ENCODE results near the gene ARMC10. TPM values are rescaled to one million over a fixed set of nuclear protein-coding genes. Genes with fewer than 3 reads are reported as not detected.

Gene ARMC10
- total and polyA plus RNA-seq, 9 of the 15 experiments (the other 6 are each of a cell fraction or from before 2014, with no cell fraction given): 17.0 to 113 (median 72.6) TPM

DNA sequence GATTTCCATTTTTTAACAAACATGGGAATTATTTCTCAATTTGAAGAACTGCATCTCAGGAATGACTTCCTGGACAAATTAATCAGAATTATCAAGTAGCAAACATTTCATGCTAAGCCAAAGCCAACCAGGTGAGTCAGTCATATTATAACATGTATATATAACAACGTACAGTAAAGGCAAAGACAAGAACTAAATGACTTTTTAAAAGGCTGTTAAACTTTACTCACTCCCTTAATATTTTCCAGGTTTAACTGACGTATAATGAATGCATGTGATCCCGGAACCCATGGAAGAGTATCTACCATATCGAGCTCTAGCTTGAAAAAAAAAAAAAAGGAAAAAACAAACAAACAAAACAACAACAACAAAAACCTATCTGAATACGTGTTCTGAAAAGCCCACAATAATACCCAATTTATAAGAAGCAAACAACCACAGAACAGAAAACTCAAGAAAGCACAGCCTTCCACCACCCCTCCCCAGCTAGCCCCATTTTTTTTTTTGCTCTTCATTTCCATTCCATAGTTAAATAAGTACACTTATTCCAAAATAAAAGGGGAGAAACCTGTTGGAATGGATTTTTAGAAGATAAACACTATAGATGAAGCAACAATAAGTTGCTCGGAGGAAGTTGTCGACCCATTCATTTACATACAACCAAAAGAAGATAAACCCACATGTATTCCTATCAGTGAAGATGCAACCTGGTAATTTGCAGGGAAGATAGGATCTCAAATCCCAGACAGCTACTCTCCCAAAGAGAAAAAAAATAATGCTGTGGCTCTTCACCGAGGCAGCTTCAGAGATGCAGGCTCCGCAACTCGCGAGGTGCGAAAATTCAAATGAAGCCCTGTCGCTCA is 73.4 kb downstream of the ARMC10 start (continued):
- TF ChIP-seq, protein P1, sequence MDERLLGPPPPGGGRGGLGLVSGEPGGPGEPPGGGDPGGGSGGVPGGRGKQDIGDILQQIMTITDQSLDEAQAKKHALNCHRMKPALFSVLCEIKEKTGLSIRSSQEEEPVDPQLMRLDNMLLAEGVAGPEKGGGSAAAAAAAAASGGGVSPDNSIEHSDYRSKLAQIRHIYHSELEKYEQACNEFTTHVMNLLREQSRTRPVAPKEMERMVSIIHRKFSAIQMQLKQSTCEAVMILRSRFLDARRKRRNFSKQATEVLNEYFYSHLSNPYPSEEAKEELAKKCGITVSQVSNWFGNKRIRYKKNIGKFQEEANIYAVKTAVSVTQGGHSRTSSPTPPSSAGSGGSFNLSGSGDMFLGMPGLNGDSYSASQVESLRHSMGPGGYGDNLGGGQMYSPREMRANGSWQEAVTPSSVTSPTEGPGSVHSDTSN (CRISPR knock-in tag; IDR thresholded peaks at IDR 0.05; ENCODE audit: low read depth): peak; percentile 38; the same call in 1 of the 2 replicates
- TF ChIP-seq, protein P1 (tag; conservative IDR thresholded peaks at IDR 0.05; ENCODE audit: low read depth): no peak
- TF ChIP-seq NBN (IDR thresholded peaks at IDR 0.05; ENCODE audit: low read depth): peak; percentile 21; the same call in 1 of the 2 replicates
- TF ChIP-seq FOXK2 (conservative IDR thresholded peaks at IDR 0.05 in 1 of 2, IDR thresholded peaks at IDR 0.05 in 1 of 2; ENCODE audit: low read depth in 2 of 2): peak in 1 of 2 experiments; percentile 19; a peak in 1 of 4 replicates
- no peak for TF ChIP-seq KAT8 (IDR thresholded peaks at IDR 0.05; ENCODE audit: low read depth)
- no peak for TF ChIP-seq ZNF121 (CRISPR knock-in tag; conservative IDR thresholded peaks at IDR 0.05)
- TF ChIP-seq, protein P2, sequence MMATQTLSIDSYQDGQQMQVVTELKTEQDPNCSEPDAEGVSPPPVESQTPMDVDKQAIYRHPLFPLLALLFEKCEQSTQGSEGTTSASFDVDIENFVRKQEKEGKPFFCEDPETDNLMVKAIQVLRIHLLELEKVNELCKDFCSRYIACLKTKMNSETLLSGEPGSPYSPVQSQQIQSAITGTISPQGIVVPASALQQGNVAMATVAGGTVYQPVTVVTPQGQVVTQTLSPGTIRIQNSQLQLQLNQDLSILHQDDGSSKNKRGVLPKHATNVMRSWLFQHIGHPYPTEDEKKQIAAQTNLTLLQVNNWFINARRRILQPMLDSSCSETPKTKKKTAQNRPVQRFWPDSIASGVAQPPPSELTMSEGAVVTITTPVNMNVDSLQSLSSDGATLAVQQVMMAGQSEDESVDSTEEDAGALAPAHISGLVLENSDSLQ (IDR thresholded peaks at IDR 0.05): peak; percentile 91; the same call in 1 of the 2 replicates
- 0 out of 2 replicates have a peak, but pooled peaks have one; percentile 22 for TF ChIP-seq NFATC3 (IDR thresholded peaks at IDR 0.05)
- peak; percentile 47 for TF ChIP-seq MEIS2 (IDR thresholded peaks at IDR 0.05; ENCODE audit: partially characterized antibody)
- TF ChIP-seq SOX6 (IDR thresholded peaks at IDR 0.05): peak; percentile 21; the same call in 1 of the 2 replicates
- TF ChIP-seq MYC (IDR thresholded peaks at IDR 0.05; ENCODE audit: low read depth, low read length): no peak; the same call in 1 of the 2 replicates
- peak; percentile 24; the same call in 1 of the 2 replicates for TF ChIP-seq MYC (CRISPR knock-in tag; IDR thresholded peaks at IDR 0.05; ENCODE audit: borderline replicate concordance, low read depth)
- peak; percentile 50; the same call in 1 of the 2 replicates for TF ChIP-seq HDGF (IDR thresholded peaks at IDR 0.05)
- 0 out of 4 replicates have a peak, but pooled peaks of 1 of the 2 experiments have one; percentile 65 for TF ChIP-seq MCM7 (IDR thresholded peaks at IDR 0.05)
- TF ChIP-seq ELF2 (CRISPR knock-in tag; IDR thresholded peaks at IDR 0.05): peak; percentile 38; the same call in 1 of the 2 replicates
- no peak for TF ChIP-seq ZNF354B (CRISPR knock-in tag; IDR thresholded peaks at IDR 0.05)
- TF ChIP-seq, protein P3, sequence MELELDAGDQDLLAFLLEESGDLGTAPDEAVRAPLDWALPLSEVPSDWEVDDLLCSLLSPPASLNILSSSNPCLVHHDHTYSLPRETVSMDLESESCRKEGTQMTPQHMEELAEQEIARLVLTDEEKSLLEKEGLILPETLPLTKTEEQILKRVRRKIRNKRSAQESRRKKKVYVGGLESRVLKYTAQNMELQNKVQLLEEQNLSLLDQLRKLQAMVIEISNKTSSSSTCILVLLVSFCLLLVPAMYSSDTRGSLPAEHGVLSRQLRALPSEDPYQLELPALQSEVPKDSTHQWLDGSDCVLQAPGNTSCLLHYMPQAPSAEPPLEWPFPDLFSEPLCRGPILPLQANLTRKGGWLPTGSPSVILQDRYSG (tag; conservative IDR thresholded peaks at IDR 0.05; ENCODE audit: low read depth): no peak
- TF ChIP-seq GTF2F1 (IDR thresholded peaks at IDR 0.05; ENCODE audit: low read depth, low read length): no peak
- peak; percentile 16; the same call in 1 of the 2 replicates for TF ChIP-seq FOXJ2 (tag; IDR thresholded peaks at IDR 0.05)
- TF ChIP-seq, protein P4, sequence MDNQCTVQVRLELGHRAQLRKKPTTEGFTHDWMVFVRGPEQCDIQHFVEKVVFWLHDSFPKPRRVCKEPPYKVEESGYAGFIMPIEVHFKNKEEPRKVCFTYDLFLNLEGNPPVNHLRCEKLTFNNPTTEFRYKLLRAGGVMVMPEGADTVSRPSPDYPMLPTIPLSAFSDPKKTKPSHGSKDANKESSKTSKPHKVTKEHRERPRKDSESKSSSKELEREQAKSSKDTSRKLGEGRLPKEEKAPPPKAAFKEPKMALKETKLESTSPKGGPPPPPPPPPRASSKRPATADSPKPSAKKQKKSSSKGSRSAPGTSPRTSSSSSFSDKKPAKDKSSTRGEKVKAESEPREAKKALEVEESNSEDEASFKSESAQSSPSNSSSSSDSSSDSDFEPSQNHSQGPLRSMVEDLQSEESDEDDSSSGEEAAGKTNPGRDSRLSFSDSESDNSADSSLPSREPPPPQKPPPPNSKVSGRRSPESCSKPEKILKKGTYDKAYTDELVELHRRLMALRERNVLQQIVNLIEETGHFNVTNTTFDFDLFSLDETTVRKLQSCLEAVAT (IDR thresholded peaks at IDR 0.05): peak; percentile 54 to 74; a peak in 2 of 4 replicates
- TF ChIP-seq, protein P5, sequence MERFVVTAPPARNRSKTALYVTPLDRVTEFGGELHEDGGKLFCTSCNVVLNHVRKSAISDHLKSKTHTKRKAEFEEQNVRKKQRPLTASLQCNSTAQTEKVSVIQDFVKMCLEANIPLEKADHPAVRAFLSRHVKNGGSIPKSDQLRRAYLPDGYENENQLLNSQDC (CRISPR knock-in tag; IDR thresholded peaks at IDR 0.05): no peak
- TF ChIP-seq NFE2L1 (tag; IDR thresholded peaks at IDR 0.05; ENCODE audit: borderline replicate concordance, low read depth): no peak

All from K562 (cell line).